Endometrial microvascular endothelial cells (primary cell): ENCODE results near the gene MPHOSPH9. TPM values are rescaled to one million over a fixed set of nuclear protein-coding genes. Genes with fewer than 3 reads are reported as not detected.
"Not testable (repeated sequence)": the region's sequence is repeated elsewhere in the genome, so short reads cannot be mapped to it uniquely, and the experiment has no call there.

Experiments
- in situ Hi-C: cut with HindIII; loops from 2 replicates; pipeline ENCODE4 v1.10.0; 2017; ENCODE audit warnings: low sequenced_read_pairs, low pct_unique_long_range_greater_than_20kb; ENCODE audit errors: inconsistent ontology term
- total RNA-seq: library from RNA; depleted of rRNA; stranded (reverse); fragments of >200 nt; gene quantifications from one replicate; pipeline ENCODE4 v1.2.3, GENCODE V29; 2015; ENCODE audit errors: inconsistent ontology term

Gene MPHOSPH9
- total RNA-seq, 1 donor from 2014 or later: 49.4 TPM

DNA sequence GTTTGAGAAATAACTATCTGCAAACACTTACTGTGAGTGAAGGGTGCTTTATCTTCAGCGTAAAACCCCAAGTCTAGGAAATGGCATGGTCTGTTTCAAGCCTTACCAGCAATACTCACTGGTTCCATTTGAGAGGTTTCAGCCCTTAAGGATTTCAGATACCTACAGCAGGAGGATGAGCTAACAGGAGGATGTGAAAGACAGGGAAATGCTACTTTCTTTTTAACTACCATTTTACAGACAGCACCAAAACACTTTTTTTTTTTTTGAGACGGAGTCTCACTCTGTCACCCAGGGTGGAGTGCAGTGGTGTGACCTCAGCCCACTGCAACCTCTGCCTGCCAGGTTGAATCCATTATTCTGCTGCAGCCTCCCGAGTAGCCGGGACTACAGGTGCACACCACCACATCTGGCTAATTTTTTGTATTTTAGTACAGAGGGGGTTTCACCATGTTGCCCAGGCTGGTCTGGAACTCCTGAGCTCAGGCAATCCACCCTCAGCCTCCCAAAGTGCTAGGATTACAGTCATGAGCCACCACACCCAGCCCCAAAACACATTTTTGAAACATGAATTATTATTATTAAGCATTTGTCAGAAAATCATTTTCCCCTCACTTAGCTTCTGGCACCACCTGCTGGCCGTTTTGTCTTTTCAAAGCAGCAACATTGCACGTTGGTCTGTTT lies 4.8 kb upstream of the MPHOSPH9 start:
- in situ Hi-C loops: loop anchor here (25.0 kb wide), 1 partner anchor 175 kb away; no protein-coding TSS in a partner anchor

DNA sequence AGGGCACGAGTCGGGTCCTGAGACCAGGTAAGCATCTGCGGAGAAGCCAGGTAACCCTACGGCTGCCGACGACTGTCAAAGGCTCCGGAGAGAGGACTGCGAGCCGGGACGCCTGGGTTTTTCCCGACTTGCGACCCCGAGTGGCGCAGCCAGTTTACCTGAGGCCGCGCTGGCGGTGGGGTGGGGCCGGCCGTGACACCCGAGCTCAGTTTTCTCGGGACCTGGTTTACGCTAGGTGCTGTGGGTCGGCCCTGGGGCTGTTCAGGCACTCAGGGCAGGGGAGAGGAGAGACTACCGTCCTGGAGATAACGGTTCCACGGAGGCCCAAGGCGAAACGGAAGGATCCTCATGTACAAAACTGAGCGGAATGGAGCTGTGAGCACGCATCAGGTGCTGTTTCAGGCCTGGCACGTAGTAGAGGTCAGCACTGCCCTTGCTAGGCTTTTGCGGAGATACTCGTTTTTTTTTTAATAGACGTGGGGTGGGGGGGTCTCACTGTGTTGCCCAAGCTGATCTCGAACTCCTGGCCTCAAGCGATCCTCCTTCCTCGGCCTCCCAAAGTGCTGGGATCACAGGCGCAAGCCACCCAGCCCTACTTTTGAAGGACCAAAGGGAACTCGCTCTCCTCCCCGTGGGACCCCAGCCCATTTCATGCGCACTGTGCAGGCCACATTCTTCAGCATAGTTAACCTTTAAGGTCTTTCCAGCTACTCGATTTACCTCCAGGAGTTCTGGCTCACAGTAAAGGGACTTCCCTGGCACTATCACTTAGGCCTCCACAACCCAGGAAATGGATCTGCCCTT lies 766 bp upstream of the MPHOSPH9 start:
- in situ Hi-C loops: loop anchor here (25.0 kb wide), 1 partner anchor 171 kb away; no protein-coding TSS in a partner anchor

DNA sequence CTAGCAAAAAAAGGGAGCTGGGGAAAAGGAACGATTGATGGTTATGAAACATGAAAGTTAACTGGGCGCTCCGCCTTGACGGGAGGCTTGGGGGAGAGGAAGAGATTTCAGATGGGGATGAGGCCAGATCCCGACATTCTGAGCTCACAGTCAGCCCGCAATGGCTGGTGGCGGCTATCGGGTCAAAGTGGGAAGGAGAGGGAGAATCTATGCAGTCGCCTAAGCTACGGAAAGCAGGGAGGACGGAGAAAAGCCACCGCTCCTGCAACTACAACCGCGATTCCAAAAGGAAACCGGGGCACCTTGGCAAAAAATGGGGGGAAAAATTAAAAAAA lies 502 bp downstream of the MPHOSPH9 start:
- in situ Hi-C loops: loop anchor here (25.0 kb wide), 1 partner anchor 170 kb away; no protein-coding TSS in a partner anchor

DNA sequence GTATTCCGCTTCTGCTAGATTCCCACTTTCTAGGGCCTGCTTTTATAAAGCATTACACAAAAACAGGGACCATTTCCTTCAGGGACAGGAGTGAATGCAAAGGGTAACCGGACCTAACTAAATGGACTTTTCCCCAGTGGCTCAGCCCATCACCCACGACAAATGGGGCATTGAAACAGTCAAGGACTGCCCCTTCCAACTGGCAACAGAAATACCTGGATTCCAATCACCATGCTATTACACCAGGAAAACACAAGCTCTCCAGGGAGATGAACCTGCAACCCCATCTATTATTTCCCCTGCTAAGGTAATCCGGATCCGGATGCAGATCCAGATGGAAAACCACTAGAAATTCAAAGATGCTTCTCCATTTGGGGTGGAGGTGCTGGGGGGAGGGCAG lies 1.0 kb downstream of the MPHOSPH9 start:
- in situ Hi-C loops: loop anchor here (25.0 kb wide), 1 partner anchor 170 kb away; no protein-coding TSS in a partner anchor

DNA sequence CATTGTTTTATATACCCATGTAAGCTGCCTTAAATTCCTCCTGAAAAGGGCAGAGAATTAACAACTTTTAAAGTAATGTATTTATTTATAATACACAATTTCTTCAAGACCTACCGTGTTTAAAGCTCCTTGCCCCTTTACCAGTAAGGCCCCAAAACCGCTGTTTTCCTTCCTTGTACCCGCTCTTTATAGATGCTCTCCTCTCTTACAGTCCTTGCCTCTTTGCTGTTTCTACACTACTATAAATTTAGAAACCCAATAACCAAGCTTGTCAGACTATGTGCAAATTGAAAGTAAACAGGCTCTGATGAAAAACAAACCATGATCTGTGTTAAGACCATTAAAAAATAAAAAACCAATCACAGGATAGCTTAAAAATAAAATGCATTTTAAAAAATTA lies 3.9 kb downstream of the MPHOSPH9 start:
- in situ Hi-C loops: loop anchor here (25.0 kb wide), 1 partner anchor 167 kb away; no protein-coding TSS in a partner anchor

DNA sequence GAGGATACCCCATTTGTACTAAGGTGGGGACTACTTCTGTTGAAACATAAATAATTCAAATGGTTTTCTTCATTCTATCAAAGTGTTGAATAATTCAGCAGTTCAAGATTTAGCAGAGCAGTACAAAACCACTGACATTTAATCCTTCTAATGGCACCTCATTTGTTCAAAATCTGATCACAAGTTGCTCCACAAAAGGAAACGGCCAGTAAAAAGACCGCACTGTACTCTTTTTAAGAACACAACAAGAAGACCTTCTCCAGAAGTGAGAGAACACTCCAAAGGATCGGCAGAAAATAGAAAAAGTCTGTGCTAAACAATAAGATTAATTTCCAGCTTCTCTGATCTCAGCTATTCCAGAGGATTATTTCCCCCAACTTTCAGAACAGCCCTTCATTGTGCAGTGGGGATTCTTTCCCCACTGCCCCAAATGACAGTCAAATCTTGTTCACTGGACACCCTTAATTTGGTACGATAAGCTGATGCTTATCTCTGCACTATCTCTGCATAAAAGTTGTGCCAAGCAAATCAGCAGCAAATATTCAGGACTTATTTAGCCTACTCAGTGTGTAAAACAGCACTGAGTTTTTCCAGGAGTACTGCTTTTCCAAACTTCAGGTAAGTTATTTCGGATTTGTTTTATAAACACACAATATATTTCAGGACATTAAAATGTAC lies 5.2 kb downstream of the MPHOSPH9 start:
- in situ Hi-C loops: loop anchor here (25.0 kb wide), 1 partner anchor 165 kb away; no protein-coding TSS in a partner anchor

DNA sequence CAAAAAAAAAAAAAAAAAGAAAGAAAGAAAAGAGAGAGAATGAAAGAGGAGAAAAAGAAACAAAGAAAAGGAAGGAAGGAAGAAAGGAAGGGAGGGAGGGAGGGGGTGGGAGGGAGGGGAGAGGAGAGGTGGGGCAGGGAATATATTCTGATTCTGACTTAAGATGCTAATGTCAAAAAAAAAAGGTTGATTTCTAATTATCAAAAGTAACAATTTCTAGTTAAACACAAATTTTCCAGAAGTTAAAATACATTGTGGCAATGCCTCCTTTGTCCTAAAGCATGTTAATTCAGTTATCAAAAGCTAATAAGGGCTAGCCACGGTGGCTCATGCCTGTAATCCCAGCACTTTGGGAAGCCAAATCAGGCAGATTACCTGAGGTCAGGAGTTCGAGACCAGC lies 7.5 kb downstream of the MPHOSPH9 start:
- in situ Hi-C loops: loop anchor here (25.0 kb wide), 1 partner anchor 163 kb away; no protein-coding TSS in a partner anchor

DNA sequence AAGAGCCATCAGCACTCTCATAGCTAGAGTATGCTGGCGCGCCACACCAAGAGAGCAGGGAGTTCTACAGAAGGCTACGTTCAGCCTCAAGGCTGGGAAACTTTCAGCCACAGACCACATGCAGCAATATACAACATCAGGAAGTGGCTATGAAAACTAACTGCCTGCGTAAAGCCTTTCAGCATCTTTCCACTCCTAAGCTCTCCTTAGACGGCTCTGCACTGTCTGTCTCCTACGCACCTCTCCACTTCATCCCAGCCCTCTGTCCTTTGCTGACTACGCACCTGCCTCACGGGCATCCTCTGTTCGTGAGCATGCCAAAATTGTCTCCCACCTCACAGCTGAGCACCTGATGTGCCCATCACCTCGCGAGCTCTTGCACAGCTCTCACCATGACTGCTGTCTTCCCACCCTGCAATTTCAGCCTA lies 9.7 kb downstream of the MPHOSPH9 start:
- in situ Hi-C loops: no loop called here

DNA sequence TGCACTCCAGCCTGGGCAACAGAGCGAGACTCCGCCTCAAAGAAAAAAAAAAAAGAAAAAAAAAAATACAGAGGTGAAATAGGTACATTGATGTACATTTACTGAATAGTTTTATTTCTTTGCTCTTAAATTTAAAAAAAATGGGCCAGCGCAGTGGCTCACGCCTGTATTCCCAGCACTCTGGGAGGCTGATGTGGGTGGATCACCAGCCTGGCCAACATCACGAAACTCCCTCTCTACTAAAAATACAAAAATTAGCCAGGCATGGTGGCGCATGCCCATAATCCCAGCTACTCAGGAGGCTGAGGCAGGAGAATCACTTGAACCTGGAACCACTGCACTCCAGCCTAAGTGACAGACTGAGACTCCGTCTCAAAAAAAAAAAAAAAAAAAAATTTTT lies 25.1 kb downstream of the MPHOSPH9 start:
- in situ Hi-C loops: not testable (repeated sequence)

DNA sequence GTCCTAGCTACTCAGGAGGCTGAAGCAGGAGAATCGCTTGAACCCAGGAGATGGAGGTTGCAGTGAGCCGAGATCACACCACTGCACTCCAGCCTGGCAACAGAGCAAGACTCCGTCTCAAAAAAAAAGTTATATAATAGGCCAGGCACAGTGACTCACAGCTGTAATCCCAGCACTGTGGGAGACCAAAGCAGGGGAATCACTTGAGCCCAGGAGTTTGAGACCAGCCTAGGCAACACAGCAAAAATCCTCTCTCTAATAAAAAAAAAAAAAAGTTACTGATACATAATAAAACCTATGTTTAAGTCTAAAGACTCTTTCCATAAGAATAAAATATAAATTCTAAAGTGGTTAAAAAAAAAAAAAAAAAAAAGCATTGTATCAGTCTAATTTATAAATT lies 26.1 kb downstream of the MPHOSPH9 start:
- in situ Hi-C loops: not testable (repeated sequence)

DNA sequence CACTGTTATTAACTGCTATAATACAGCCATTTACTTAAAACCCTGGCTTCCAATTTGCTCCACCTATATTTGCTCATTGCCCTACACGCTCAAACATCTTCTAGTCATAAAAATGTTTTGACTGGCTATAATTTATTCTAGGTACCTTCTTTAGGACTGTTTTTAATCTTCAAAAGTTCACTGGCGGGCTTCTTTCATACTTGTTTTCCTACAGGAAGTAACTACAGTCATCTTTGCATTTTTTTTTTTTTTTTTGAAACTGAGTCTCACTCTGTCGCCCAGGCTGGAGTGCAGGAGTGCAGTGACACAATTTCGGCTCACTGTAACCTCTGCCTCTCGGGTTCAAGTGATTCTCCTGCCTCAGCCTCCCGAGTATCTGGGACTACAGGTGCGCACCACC lies 32.5 kb downstream of the MPHOSPH9 start:
- in situ Hi-C loops: no loop called here

DNA sequence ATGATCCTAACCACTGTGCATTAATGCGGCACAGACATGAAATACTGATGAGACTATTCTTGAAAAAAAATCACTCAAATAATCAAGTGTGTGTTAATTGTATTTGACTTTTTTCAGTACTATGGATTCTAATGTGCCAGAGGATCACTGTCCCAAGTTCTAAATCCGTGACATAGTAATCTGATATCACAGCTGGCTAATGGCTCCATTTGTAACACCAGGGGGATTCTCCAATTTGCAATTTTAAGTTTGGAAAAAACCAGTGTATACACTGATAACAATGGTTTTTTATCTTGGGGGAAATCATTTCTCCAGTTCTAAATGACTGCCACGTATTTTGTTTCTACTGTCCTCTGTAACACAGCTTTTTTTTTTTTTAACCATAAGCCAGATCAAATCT lies 33.0 kb downstream of the MPHOSPH9 start:
- in situ Hi-C loops: no loop called here

DNA sequence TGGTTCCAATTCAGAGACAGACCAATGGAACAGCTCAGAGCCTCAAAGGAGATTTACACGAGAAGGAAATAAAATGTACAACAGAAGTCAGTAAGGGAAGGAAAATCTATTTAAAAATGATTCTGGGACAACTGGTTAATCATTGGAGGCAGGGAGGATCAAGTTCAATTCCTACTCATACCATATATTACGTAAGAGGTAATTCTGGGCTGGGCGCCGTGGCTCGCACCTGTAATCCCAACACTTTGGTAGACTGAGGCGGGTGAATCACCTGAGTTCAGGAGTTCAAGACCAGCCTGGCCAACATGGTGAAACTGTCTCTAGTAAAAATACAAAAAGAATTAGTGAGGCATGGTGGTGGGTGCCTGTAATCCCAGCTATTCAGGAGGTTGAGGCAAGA lies 45.3 kb downstream of the MPHOSPH9 start:
- in situ Hi-C loops: no loop called here

DNA sequence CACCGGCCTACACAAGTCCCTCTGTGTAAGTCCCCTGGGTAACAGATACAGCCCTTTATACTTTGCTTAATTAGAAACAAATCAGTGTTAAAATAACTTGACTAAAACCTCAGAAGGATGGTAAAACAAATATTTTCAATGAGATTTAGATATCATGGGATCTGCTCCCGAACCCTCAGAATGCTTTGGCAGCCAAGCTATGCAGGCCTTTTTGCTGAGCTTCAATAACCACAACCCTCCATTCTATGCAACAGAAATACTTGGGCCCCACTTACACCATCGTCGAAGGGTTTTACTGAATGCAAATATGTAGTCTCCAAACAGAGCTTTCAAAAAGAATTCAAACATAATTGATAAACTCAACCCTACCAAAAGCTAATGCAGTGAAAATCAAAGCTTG lies 52.8 kb downstream of the MPHOSPH9 start:
- in situ Hi-C loops: no loop called here

DNA sequence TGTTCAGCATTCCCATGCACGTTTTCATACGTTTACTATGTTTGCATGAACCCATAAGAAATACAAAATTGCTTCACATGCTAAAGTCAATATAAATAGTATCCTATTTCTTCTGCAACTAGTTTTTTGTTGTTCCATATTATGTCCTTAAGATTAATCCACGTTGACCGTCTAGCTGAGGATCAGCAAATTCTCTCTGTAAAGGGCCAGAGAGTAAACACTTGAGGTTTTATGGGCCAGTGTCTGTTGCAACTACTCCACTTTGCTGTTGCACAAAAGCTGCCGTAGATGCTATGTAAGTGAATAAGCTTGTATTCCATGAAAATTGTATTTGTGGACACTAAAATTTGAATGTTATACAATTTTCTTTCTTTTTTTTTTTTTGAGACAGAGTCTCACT lies 61.0 kb downstream of the MPHOSPH9 start:
- in situ Hi-C loops: no loop called here

DNA sequence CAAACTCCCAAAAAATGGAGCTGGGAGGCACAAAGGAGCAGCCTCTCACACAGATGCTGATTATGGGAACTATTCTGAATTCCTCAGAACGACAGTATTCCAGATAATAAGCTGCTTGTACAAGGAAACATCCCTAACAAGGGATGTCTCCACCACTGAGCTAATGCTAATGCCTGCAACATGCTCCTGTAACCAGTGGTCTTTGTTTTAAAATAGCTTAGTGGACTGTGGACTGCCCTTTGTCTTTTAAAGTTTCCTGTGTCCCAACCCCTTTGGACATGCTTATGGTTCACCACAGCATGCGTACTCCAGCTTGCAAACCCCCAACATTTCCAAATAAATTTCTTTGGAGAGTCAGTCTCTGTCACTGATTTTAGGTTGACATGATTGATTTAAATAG lies 65.6 kb downstream of the MPHOSPH9 start:
- in situ Hi-C loops: no loop called here

DNA sequence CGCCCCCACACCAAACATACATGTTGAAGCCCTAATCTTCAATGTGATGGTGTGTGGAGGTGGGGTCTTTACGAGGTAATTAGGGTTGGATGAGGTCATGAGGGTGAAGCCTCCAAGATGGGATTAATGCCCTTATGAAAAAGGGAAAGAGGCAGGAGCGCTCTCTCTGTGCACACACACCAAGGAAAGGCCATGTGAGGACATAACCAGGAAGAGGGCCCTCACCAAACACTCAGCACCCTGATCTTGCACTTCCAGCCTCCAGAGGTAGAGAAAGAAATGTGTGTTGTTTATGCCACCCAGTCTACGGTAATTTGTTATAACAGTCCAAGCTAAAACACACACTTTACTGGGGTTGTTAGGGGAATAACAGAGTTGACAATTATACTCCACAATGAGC lies 67.4 kb downstream of the MPHOSPH9 start:
- in situ Hi-C loops: no loop called here

DNA sequence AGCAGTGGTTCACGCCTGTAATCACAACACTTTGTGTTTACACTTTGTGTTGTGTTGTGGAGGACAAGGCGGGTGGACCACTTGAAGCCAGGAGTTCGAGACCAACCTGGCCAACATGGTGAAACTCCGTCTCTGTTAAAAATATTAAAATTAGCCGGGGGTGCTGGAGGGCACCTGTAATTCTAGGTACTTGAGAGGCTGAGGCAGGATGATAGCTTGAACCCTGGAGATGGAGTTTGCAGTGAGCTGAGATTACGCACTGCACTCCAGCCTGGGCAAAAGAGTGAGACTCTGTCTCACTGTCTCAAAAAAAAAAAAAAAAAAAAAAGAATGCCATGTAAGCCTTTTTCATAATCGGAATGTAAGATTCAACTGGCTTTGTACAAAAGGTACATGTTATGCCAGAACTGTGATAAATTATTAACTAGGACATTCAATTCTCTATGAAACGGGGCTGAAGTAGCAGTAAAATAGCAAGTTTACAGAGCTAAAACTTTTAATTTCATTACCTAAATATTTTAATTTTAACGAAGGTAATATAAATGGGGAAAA lies 68.2 kb downstream of the MPHOSPH9 start:
- in situ Hi-C loops: no loop called here

DNA sequence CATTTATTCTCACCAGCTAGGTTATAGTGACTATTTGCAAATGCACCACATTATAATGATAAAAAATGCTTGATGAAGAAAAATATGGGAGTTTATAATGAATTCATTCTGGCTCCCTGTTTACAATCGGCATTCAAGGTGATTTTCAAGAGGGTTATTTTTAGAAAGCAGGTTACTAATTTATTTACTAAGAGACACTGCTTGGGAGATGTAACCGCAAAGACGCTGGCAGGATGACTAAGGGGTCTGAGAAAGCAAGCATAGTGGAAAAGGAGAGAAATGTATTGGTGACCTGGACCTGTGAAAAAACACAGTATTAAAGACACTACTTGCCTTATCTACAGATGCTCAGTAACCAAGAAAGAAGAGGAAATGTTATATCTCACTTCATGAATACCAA lies 68.7 kb downstream of the MPHOSPH9 start:
- in situ Hi-C loops: no loop called here
